Caco-2 (cell line): ENCODE results near the gene BACH2. TPM values are rescaled to one million over a fixed set of nuclear protein-coding genes. Genes with fewer than 3 reads are reported as not detected.
"Not testable (repeated sequence)": the region's sequence is repeated elsewhere in the genome, so short reads cannot be mapped to it uniquely, and the experiment has no call there.

Experiments
- BruUV-seq: library from RNA; stranded (reverse); fragments of 400-500 nt; replicated peaks from 2 replicates; lab custom pipeline; 2021; lab: Mats Ljungman, UMichigan
- CTCF ChIA-PET: fragments of 300-600 bp; sonication (Branson Sonifier 250); formaldehyde crosslinking; loops from one replicate; lab custom pipeline; 2022; ENCODE audit warnings: antibody characterized with exemption; lab: Charles Lee
- POLR2A ChIA-PET: fragments of 300-600 bp; sonication (Branson Sonifier 250); formaldehyde crosslinking; loops from one replicate; lab custom pipeline; 2022; ENCODE audit warnings: antibody characterized with exemption; lab: Charles Lee
- DNase-seq, 2 experiments: peaks; one replicate each; pipeline versions ENCODE4 v3.0.0 to v3.0.0-alpha.2; 2020 to 2022
- H3K27me3 ChIP-seq: replicated peaks from 2 replicates; pipeline ENCODE4 v1.6.0; 2011; ENCODE audit warnings: low read length; ENCODE audit not compliant: control insufficient read depth, insufficient read depth
- H3K36me3 ChIP-seq: 2 replicates; pipeline ENCODE4 v1.5.1; 2011; ENCODE audit warnings: low read length; ENCODE audit not compliant: control insufficient read depth, insufficient read depth
- H3K4me1 ChIP-seq: fragments of 250-450 bp; sonication (Bioruptor Pico); 2 replicates; pipeline ENCODE4 v1.5.1; 2020; ENCODE audit warnings: mild to moderate bottlenecking
- H3K4me3 ChIP-seq: 2 replicates; pipeline ENCODE4 v1.5.1; 2011; ENCODE audit warnings: low read depth, mild to moderate bottlenecking, control low read depth, low read length
- H3K9me3 ChIP-seq: fragments of 250-450 bp; sonication (Bioruptor Pico); 2 replicates; pipeline ENCODE4 v1.5.1; 2020; ENCODE audit warnings: mild to moderate bottlenecking, moderate library complexity
- H3K27ac Mint-ChIP-seq: one replicate; pipeline ENCODE4 v1.8.0; 2022; ENCODE audit warnings: mixed read lengths; ENCODE audit not compliant: unreplicated experiment
- H3K27me3 Mint-ChIP-seq: one replicate; pipeline ENCODE4 v1.8.0; 2022; ENCODE audit warnings: mixed read lengths; ENCODE audit not compliant: insufficient read depth, unreplicated experiment
- H3K36me3 Mint-ChIP-seq: one replicate; pipeline ENCODE4 v1.8.0; 2022; ENCODE audit warnings: mild to moderate bottlenecking, mixed read lengths; ENCODE audit not compliant: insufficient read depth, unreplicated experiment
- H3K4me1 Mint-ChIP-seq: one replicate; pipeline ENCODE4 v1.8.0; 2022; ENCODE audit warnings: low read depth, mixed read lengths; ENCODE audit not compliant: unreplicated experiment
- H3K4me3 Mint-ChIP-seq: one replicate; pipeline ENCODE4 v1.8.0; 2022; ENCODE audit warnings: mild to moderate bottlenecking, moderate library complexity, mixed read lengths; ENCODE audit not compliant: unreplicated experiment
- H3K9me3 Mint-ChIP-seq: one replicate; pipeline ENCODE4 v1.8.0; 2022; ENCODE audit warnings: mixed read lengths; ENCODE audit not compliant: unreplicated experiment
- intact Hi-C: fragments of 100-400 bp; cut with micrococcal nuclease; formaldehyde crosslinking; loops from one replicate; pipeline ENCODE4 v1.10.0; 2022; ENCODE audit not compliant: unreplicated experiment
- total RNA-seq: library from RNA; stranded (reverse); gene quantifications from 2 replicates; pipeline ENCODE4 v1.2.3, GENCODE V29; 2022
- TF ChIP-seq, protein P1 (sequence below), 2 experiments: fragments of 200-600 bp in 1 of 2; IDR thresholded peaks; 1 replicate in 1 of 2; 2 replicates in 1 of 2; pipeline versions ENCODE4 v1.5.1 to v1.8.0; 2011 to 2022; ENCODE audit warnings: antibody characterized with exemption in 1 of 2, control low read depth in 1 of 2, inconsistent platforms in 1 of 2, low read depth in 1 of 2, low read length in 1 of 2, mild to moderate bottlenecking in 1 of 2, moderate library complexity in 1 of 2; ENCODE audit not compliant: insufficient read depth in 1 of 2, severe bottlenecking in 1 of 2, unreplicated experiment in 1 of 2

The BACH2 gene
- total RNA-seq, 1 experiment from 2014 or later = 0.43 TPM

DNA sequence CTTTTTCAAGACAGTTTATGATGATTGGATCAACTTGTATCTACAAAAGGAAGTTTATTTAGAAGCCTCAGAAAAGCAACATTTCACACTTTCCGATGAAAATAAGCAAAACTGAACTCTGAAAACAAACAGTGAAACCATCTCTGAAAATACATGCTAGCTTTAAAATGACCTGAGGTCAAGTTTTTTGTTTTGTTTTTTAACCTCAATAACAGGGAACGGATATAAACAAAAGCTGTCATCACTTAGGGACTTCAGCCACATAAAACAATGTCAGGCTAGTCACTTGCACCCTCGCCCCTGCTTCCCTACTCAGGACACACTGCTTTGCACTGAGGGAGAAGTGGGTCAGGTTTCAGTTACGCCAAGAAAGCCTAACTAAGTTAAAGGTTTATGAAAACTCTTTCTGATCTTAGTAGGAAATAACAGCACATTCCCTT, 11.6 kb downstream of the BACH2 start:
- intact Hi-C loops = loop anchor here (5.0 kb wide), 1 partner anchor 343 kb away; no protein-coding TSS in a partner anchor
- Histone ChIP-seq H3K4me1 (0 out of 2 replicates have a peak, but pooled peaks cover 3% of the 10 kb centered on the region), H3K4me3 (no peak overlapping the region), H3K9me3 (no peaks in the 10 kb centered on the region; the same call in 1 of the 2 replicates), H3K36me3 (no peaks in the 10 kb centered on the region), H3K27me3 (no peaks in the 10 kb centered on the region; the same call in 1 of the 2 replicates)
- no peak overlapping the region for H3K27ac Mint-ChIP-seq
- no peaks in the 10 kb centered on the region for H3K36me3 Mint-ChIP-seq
- POLR2A ChIA-PET = no interaction called here
- H3K4me1 Mint-ChIP-seq = peaks cover 5% of the 10 kb centered on the region
- CTCF ChIA-PET = interaction anchor here (0.6 to 1.3 kb wide), 3 partner anchors 11 to 345 kb away, joined by 3 to 5 read pairs (median 3); no protein-coding TSS in a partner anchor
- TF ChIP-seq, protein P1, sequence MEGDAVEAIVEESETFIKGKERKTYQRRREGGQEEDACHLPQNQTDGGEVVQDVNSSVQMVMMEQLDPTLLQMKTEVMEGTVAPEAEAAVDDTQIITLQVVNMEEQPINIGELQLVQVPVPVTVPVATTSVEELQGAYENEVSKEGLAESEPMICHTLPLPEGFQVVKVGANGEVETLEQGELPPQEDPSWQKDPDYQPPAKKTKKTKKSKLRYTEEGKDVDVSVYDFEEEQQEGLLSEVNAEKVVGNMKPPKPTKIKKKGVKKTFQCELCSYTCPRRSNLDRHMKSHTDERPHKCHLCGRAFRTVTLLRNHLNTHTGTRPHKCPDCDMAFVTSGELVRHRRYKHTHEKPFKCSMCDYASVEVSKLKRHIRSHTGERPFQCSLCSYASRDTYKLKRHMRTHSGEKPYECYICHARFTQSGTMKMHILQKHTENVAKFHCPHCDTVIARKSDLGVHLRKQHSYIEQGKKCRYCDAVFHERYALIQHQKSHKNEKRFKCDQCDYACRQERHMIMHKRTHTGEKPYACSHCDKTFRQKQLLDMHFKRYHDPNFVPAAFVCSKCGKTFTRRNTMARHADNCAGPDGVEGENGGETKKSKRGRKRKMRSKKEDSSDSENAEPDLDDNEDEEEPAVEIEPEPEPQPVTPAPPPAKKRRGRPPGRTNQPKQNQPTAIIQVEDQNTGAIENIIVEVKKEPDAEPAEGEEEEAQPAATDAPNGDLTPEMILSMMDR (IDR thresholded peaks at IDR 0.05; ENCODE audit: insufficient read depth in 1 of 2, low read depth in 1 of 2, low read length in 1 of 2, severe bottlenecking in 1 of 2, unreplicated experiment in 1 of 2) = no peak
- DNase-seq = no peak
- no TSS peak for BruUV-seq
- H3K4me3 Mint-ChIP-seq = no peak overlapping the region
- H3K9me3 Mint-ChIP-seq = no peaks in the 10 kb centered on the region
- H3K27me3 Mint-ChIP-seq = peaks cover 10% of the 10 kb centered on the region

DNA sequence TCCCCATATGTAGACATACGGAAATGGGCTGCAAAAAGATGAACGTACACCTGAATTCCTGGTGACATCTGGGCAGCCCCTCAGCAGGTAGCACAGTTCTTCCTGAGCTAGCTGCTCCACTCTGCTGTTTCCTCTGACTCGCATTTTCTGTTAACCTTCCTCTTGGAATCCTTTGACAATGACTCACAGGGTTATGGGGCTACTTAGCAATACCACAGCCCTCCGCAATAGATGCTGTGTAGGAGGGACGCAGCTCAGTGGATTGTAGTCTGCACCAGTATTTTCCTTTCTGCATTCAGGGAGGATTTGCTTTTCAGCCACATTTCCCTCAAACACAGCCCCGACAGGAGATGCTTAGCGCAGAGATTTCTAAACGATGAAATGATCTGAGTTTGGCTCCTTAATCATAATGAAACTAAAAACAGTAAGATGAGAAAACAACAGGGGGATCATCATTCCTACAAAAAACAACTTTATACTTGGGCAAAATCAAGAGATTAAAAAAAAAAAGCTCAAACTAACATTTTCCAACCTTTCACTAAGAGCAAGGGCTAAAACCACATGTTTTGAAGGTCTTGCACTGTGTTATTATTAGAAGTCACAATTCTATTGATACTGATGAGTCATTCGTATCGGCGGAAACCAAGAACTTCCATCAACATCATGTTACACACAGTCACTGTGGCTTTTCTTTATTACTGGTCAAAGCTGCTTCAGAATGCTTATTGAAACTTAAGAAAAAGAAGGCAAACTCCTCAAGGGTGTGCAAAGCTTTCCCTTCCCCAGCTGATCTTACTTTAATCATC, 12.2 kb downstream of the BACH2 start:
- no peak for DNase-seq
- Histone ChIP-seq H3K4me1 (0 out of 2 replicates have a peak, but pooled peaks cover 3% of the 10 kb centered on the region), H3K9me3 (no peaks in the 10 kb centered on the region; the same call in 1 of the 2 replicates), H3K27me3 (no peaks in the 10 kb centered on the region; the same call in 1 of the 2 replicates), H3K4me3 (no peak overlapping the region), H3K36me3 (no peaks in the 10 kb centered on the region)
- Mint-ChIP-seq H3K27me3 (peaks cover 10% of the 10 kb centered on the region), H3K27ac (no peak overlapping the region), H3K4me3 (no peak overlapping the region), H3K9me3 (no peaks in the 10 kb centered on the region), H3K4me1 (peaks cover 5% of the 10 kb centered on the region), H3K36me3 (no peaks in the 10 kb centered on the region)
- BruUV-seq = no TSS peak
- intact Hi-C loops = loop anchor here (5.0 kb wide), 1 partner anchor 342 kb away; no protein-coding TSS in a partner anchor
- ChIA-PET POLR2A (no interaction called here), CTCF (interaction anchor here (1.1 to 1.3 kb wide), 2 partner anchors 11 to 344 kb away, joined by 3 read pairs; no protein-coding TSS in a partner anchor)
- TF ChIP-seq, protein P1 (IDR thresholded peaks at IDR 0.05; ENCODE audit: insufficient read depth in 1 of 2, low read depth in 1 of 2, low read length in 1 of 2, severe bottlenecking in 1 of 2, unreplicated experiment in 1 of 2) = no peak

DNA sequence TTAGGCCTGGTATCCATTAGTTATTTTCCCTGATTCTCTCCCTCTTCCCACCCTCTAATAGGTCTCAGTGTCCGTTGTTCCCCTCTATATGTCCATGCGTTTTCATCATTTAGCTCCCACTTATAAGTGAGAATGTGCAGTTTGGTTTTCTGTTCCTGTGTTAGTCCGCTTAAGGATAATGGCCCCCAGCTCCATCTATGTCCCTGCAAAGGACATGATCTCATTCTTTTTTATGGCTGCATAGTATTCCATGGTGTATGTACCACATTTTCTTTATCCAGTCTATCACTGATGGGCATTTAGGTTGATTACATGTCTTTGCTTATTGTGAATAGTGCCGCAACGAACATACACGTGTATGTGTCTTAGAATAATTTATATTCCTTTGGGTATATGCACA, 14.4 kb downstream of the BACH2 start:
- H3K9me3 ChIP-seq, H3K9me3 Mint-ChIP-seq, H3K36me3 Mint-ChIP-seq, CTCF ChIA-PET, BruUV-seq, DNase-seq, H3K36me3 ChIP-seq, intact Hi-C loops, H3K27ac Mint-ChIP-seq, POLR2A ChIA-PET, H3K27me3 ChIP-seq, H3K4me3 Mint-ChIP-seq, H3K4me1 Mint-ChIP-seq, H3K4me1 ChIP-seq, H3K4me3 ChIP-seq: not testable (repeated sequence)
- peaks cover 19% of the 10 kb centered on the region for H3K27me3 Mint-ChIP-seq
